CD4-positive, alpha-beta T cell treated with Interleukin-4 for 1 hour (primary cell): ENCODE results near the gene UPF1.

Experiments used
- DNase-seq, 2 donors: peaks; one replicate each; pipeline ENCODE4 v3.0.0-alpha.2; 2020 to 2022

UPF1 gene

DNA sequence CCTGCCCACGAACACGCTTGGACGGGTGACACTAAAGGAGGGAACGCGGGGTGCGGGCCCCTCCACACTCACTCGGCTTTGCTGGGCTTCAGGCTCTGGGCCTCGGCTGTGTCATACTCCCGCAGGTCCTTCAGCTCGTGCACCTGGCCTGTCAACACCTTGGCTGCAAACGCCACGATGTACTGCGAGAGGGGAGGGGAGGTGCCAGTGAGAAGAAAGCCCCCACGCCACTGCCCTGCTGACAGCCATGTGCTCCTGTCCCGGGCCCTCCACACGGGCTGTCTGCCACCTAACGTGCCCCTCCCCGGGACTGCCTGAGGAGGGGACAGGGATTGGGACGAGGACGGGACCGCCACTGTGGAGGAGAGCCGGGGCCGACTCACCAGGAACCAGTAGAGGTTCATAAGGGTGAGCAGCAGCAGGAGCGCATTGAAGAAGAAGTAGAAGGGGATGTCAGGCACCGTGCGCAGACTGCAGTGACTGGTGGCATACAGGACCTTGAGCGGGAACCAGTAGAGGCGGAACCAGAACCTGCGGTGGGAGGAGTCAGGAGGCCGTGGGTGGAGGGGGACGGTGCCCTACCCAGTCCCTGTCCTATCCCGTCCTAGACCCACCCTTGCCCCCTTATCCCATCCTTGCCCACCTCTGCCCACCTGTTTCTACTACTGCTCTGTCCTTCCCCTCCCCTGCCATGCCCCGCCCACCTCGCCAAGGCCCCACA is 47.3 kb downstream of the UPF1 start:
- no peak for DNase-seq

DNA sequence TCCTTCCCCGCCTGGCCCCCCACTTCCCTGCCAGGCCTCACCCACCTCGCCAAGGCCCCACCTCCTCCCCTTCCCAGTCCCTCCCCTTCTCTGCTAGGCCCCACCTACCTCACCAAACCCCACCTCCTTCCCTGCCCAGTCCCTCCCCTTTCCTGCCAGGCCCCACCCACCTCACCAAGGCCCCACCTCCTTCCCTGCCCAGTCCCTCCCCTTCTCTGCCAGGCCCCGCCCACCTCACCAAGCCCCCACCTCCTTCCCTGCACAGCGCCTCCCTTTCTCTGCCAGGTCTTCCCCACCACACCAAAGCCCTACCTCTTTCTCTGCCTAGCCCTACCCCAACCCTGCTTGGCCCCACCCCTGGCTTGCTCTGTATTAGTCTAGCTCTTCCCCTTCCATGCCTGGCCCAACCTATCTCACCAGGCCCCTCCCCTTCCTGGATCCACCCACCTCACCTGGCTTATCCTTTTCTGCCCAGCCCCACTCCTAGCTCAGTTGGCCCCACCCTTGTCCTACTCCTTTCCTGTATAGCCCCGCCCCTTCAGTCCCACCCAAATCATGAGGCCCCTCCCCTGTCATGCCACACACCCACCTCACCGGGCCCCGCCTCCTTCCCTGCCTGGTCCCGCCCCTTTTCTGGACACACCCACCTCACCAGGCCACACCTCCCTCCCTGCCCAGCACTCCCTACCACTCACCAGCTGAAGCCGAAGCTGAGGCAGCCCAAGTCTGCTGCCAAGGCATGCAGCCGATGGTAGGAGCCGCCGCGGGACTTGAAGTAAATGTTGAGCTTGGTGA is 48.0 kb downstream of the UPF1 start:
- peak; percentile 18 to 37 for DNase-seq

DNA sequence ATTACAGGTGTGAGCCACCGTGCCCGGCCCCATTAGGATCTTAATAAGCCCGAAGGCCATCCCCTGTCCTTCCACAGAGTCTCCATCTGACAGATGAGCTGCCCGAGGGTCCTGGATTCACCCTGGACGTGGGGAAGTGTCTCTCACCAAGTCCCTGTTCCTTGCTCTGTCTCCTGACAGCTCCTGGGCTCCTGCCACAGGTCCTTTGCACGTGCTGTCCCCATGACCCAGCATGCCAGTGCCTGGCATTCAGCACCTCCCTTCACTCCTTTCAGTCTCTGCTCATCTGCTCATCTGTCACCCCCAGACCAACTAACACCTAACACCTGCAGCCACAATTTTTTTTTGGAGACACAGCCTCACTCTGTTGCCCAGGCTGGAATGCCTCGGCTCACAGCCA is 49.7 kb downstream of the UPF1 start:
- no peak for DNase-seq

DNA sequence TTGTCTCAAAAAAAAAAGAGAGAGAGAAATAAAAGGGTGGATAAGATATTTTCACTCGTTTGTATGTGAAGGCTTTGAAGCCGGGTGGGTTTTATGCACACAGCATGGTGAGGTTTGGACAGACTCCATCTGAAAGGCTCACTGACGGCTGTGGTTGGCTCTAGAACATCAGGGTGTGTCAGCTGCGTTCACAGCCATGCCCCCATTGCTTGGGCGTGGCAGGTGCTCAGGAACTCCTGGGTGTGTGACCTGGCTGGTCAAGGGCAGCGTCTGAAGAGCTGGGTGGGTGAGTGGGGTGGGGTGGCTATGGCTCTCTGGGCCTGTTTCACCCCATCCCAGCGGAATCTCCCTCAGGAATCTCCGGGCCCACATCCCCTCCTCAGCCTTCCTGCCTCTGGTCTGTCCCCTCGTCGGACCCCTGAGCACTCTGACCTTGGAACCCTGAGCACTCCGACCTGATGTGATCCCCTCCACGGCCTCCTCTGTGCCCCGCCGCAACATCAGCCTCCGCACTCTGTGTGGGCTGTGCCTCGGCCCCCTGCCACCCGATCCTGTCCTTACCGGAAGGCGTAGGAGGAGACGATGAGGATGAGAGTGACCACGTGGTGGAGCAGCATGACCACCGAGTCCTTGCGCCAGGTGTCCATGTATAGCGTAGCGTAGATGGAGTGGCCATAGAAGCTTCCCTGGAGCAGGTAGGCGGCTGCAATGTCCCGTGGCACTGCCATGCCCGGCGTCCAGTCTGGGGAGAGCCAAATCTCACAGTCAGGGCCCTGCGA is 52.0 kb downstream of the UPF1 start:
- no peak for DNase-seq

DNA sequence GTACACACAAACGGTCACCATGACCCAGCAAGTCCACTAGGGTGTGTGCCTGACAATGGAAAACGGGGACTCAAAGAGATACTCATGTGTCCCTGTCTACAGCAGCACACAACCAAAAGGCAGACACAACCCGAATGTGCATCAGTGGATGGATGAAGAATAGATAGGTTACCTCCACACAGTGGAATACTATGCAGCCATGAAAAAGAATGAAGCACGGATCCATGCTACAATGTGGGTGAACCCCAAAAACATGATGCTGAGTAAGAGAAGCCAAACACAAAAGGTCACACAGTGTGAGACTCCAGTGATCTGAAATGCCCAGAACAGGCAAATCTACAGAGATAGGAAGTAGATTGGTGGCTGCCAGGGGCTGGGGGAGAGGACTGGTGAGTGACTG is 55.2 kb downstream of the UPF1 start:
- DNase-seq, result no peak

DNA sequence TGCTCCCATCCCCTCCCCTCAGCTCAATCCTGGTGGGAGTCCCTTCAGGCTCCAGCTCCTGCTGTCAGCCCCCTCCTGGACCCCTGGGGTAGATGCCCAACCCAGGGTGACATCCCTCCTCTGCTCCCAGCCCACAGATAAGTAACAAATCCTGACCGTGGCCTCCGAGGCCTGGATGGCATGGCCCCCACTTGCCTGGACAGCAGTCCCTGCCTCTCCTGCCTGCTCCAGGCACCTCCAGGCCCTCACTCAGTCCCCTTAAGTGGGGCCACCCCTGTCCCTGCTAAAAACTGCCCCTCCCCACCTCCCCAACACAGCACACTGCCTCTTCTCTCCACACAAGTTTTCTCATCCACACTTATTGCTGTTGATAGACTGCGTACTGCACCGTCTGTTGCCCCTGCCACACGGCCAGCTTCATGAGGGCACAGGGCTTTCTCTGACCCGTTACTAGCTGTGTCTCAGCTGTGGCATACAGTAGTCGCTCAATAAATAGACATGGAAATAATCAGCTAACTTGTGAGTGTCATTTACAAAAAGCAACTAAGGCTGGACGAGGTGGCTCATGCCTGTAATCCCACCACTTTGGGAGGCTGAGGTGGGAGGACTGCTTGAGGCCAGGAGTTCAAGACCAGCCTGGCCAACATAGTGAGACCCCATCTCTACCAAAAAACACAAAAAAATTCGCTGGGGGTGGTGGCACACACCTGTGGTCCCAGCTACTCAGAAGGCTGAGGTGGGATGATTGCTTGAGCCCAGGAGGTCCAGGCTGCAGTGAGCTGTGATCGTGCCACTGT is 58.4 kb downstream of the UPF1 start:
- no peak for DNase-seq

DNA sequence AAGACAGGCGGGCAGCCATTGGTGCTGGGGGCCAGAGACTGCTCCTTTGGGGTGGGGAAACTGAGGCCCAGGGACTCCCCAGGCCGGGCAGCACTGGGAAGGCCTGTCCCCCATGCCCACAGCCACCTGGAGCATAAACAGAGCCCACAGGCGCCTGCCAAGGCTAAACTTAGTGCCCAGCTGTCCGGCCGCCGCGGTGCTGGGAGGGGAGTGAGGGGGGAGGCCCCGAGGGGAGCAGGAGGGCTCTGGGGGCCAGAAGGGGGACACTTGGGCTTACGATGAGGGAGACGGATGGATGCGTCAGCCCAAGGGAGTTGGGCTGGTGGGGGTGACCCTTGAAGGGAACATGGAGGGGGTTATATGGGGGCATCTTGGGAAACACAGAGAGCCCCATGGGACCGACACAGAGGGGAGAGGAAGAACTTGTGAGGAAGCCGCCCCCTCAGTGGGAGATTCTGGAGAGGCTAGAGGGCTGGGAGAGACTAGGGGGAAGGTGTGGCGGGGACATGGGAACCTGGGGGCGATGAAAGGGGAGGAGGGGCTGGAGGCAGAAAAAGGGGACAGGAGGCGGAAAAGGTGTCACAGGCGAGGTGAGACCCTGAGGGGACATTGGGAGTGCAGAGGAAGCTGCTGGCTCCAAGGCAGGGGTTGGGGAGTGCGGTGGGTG is 62.0 kb downstream of the UPF1 start:
- DNase-seq, result no peak

DNA sequence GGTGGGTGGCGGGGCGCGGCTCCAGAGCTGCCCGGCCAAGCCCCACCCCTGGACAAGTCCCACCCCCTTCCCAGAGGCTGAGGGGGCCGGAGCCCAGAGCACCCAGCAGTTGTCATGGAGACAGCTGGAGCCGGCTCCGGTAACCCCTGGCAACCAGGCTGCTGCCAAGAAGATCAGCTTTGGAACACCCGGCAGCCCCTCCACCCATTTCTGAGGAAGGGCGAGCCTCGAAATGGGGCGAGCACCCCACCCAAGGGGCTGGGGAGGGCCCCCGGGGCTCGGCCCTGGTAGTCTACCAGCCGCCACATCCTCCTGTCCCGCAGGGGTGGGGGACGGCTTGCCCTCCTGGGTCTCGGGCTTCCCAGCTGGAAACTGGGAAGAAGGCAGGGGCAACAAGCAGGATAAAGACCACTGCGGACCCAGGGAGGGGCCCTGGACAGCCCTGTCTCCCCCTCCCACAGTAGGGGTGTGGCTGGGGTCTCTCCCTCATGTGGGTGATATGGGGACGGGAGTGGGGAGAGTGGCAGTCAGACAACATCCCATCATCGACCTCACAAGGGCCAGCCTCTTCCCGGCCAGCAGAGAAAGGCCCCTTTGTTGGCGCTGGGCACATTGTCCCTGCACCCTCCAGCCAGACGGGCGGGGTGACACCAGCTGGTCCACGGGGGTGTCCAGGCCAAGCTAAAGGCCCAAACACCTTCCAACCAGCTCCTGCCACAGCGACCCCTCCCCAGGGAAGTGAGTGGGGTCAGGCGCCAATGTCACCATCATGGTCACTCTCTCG is 62.7 kb downstream of the UPF1 start:
- no peak for DNase-seq

DNA sequence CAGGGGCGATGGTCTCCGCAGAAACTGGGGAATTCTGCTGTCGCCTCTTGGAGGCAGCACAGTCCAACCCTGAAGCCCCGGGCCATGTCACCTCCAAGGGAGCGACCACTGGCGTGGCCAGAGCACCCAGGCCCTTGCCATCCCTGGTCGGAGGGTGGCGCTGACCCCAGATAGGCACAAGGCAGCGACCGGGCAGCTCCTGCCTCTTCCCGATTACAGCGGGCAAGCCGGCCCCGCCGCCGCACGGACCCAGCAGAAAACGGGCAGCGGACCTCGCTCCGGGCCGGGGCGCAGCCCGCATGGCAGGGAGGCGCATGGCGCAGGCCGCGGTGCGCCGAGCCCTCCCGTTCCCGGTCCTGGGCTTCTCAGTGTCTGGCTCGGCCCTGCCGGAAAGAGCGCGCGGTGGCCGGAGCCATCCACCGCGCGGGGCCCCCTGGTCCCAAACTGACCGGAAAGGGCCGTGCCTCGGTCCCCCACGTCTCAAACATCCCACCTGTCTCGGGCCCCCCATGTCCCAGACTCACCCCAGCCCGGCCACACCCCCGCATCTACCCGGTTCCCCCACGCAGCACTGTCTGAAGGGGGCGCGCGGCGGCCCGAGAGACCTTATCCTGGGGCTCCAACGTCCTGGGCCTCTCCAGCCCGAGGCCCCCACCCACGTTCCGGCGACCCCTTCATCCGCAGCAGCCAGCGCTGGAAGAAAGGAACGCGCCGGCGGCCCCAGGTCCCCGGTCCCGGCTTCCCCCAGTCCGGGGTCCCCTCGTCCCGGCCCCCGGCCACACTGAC is 63.5 kb downstream of the UPF1 start:
- no peak for DNase-seq

DNA sequence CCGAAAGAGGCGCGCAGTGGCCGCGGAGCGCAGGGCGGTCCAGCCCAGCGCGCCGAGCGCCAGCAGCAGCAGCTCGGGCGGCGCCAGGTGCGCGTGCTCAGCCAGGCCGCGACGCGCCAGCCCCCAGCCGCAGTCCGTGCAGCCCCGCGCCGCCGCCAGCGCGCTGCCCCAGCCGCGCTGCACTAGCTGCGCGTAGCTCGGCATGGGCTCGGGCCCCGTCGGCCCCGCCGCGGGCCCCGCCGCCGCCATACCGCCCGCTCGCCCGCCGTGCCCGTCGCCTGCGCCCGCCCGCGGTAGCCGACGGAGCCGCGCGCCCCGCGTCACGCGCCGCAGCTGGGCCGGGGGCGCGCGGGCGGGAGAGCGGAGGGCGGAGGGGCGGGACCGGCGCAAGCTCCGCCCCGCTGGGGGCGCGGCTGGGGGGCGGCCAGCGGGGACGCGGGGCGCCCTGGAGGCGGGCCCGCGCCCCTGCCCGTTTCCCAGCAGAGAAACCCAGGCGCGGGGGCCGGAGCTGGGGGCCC is 64.1 kb downstream of the UPF1 start, which contains the start of gene CERS1:
Gene CERS1, minus strand, starts transcription at position 335 of the 518 bp plus-strand sequence. Its CDS starts 86 bp downstream, at position 249.
- DNase-seq, result no peak

DNA sequence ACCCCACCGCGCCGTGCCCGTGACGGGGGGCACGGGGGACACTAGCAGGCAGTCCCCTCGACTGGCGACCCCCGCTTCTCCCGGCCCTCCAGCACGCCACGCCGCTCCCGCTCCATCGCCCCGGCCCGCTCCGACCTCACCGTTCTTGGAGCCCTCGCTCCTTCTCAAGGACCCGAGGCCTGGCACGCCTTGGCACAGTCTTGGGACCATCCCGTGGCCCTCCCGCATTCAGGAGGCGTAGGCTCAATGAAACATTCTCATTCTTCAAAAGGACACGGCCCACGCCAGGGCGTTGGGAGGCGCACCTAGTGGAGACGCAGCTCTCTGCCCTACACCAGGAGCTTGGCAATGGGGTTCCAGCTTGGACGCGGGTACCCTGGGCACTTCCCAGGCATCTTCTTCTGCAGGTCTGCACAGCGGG is 64.7 kb downstream of the UPF1 start:
- DNase-seq, result no peak

DNA sequence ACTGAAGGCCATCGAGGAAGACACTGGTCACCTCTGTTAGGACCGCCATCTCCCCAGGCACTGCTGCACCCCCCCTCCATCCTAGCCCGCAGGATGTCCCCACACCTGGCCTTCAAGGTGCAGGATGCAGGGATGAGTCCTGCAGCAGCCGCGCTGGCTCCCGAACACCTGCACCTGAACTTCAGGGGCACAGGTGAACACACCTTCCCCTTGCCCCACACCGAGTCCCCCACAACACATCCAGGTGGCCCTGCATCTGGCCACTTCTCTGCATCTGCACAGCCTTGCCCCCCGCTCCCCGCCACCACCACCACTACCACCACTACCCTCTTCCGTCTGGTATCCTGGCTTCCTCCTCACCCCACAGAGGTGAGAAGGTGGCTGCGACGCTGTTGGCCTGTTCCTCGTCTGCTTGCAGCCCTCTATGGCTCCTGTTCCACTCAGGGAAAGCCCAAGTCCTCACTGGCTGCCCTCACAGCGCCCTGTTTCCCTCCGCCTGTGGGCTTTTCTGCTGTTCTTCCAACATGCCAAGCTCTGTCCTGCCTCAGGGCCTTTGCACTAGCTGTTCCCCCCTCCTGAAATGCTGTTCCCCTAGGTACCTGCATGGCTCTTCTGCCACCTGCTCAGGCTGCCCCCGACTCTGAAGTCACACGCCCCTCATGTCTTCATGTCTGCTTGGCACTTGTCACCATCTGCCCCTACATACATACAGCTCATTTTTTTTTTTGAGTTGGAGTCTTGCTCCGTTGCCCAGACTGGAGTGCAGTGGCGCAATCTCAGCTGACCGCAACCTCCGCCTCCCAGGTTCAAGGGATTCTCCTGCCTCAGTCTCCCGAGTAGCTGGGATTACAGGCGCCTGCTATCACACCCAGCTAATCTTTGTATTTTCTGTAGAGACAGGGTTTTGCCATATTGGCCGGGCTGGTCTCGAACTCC is 65.6 kb downstream of the UPF1 start:
- no peak for DNase-seq

DNA sequence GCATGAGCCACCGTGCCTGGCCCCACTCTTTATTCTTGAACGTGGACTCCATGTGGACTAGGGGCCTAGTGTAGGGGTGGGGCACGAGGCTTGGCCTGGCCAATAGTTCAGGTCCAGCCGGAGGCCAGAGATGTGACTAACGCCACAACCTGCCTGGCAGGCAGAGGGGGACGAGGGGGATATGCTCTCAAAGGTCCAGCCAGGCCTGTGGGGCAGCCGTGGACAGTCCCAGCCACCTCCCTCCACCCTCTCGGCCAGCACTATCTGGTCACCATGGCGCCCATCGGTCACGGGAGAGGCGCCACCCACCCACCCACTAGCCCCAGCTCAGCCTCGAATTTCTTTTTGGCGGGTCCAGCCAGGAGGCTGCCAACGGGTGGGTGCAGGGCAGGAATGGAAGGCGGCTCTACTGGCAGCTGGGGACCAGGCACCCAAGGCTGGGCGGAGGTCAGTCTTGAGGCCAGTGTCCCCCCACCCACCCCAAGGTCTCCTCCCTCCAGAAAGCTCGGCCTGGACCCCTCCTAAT is 66.4 kb downstream of the UPF1 start:
- DNase-seq, result no peak

DNA sequence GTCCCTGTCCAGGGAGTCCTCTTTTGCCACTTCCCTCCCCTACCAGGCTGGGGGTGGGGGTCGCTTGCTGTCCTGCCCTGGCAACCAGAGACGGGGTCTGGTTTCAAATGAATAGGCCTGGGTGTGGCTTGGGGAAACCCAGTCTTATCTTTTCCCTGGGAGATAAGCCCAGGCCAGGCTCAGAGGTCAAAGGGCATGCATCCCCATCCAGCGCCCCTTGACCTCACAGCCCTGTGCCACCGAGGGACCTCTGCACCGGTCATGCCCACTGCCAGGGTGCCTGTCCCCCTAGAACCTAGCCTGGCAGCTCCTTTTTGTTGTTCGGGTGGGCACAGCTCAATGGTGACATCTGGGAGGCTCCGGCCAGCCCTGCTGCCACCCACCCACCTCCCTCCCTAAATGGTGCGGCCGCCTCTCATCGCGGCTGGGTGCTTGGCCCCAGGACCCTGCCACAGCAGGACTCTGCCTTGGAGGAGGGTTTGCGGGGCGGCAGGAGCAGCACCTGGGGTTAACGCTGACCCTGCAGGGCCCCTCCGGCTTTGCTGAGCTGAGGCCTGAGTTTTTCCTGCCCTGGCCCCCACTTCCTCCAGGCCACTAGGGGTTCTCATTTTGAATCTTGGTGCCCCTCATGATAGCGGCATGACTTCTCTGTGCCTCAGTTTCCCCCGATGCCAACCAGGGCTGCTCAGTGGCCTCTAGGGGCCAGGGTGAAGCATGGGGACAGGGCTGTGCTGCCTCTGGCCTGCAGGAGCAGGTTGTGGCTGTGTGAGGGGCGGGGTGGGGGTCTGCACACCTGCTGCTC is 67.0 kb downstream of the UPF1 start:
- no peak for DNase-seq

DNA sequence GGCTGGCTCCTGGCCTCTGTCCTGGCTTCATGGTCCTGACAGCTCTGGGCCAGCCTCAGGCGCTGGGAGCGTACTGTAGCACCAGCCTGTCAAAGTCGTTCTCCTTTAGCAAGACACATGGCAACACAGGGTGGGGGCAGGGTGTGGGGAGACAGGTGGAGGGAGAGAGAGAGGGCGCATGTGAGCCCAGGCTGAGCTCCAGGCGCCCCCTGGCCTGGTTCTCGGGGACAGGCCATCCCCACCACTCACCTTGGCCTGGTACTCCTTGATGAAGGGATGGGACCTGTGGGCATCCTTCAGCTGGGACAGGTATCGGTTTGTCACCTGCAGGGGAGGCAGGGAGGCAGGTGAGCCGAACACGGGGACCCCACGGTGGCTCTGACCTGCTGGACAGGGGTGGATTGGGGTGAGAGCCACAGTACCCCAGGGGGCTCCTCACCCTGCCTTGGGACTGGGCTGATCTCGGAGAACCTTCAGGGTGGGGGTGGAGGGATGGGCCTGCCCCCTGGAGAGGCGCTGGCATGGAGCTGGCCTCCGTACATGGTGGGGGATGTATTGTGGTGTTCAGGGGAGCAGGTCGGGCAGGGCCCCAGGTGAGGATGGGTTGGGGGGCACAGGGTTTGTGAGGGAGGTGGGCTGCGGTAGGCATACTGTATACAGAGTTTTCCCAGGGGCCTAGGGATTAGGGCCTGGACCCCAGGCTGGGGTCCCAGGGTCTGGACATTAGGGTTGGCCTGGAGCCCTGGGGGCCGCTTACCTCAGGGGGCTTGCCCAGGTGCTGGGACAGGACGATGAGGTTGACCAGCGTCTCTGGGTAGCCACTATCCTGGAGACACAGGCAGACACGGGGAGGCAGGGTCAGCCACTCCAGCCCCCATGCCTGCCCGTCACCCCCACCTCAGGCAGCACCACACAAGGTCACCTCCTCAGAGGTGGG is 68.1 kb downstream of the UPF1 start:
- DNase-seq, result no peak

DNA sequence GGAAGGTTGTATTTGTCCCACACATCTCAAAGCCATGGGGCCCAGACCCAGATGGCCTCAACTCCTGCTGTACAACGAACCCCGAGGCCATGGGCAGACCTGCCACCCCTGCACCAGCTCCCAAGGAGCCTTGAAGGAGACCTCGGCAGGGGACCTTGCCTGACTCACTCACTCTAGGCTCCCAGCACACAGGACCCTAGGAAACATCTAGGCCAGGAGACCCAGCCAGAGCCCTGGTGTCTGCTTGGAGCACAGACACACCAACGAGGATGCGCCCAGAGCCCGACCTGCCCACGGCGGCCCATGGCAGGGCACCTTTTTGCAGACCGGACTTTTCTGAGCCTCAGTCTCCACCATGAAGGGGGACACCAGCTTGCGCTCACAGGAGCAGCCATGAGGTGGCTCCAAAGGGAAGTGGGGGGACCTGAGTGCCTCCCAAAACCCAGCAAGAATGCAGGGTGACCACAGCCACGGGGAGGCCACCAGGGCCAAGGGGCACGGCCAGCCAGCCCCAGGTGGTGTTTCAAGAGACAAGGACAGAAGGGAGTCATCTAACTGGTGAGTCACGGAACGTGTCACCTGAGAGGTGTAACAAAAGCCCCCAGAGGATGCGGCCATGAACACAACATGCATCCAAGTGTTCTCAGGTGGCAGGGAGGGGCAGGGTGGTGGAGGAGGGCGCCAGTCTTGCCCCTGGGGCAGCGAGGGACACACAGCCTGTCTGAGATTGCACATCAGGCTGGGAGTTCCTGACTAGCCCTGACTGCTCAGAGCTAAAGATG is 69.1 kb downstream of the UPF1 start:
- no peak for DNase-seq
